NCI-H2196 (cell line): ENCODE results near the gene FZD2.

Experiments used
- DNase-seq: peaks from one replicate; lab custom pipeline; 2025; ENCODE audit not compliant: unreplicated experiment; lab: John Stamatoyannopoulos, UW

FZD2 gene

DNA sequence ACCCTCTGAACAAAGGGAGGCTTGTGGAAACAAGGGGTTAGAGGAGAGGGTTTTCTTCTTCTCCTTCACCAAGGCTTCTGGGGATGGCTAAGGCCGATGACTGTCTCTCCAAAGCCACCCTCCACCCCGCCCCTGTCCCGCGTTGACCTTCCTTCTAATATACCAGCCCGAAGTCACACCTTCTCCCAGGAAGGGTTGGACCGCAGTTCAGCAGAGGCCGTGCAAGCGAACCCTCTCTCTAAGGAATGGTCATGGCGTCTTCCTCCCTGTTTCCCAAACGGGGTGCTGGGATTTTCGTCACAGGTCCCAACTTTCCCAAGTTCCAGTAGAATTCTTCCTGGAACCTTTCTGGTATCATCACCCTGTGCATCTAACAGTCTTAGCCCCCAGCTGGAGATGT, 49.4 kb downstream of the FZD2 start:
- DNase-seq = no peak

DNA sequence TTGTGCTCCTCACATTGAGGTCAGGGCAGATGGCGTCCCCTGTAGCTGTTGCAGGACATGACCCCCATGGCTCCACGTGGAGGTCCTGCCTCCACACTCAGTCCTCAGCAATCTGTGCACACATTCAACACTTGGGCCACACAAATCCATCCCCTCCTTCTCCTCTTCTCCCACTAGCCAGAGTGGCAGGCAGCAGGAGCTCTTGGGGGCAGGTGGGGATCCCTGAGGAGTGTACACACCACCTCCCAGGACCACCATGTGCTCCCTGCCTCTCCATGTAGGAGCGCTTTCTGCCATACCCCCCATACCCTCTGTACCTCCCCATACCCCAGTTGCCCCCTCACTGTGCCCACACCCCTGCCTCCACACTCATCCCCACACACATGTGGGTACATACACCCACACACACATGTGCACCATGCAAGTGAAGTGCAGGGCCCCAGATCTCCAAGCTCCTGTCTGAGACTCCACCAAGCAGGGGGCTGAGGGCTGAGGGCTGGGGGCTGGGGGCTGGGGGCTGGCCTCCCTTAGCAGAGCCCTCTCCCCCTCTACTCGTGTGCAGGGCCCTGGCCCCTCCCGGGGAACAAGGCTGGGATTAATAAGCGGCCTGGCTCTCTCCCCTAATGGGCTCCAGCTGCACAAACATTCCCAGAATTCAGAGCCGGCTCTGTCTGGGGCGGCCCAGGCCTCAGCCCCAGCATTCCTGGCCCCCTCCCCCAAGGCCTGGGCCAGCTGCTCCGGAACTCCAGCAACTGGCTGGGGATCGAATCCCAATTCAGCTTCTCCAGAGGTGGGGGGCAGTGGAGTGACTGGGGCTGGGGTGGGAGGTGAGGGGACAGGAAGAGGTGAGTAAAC, 50.8 kb downstream of the FZD2 start:
- DNase-seq = peak; percentile 97

DNA sequence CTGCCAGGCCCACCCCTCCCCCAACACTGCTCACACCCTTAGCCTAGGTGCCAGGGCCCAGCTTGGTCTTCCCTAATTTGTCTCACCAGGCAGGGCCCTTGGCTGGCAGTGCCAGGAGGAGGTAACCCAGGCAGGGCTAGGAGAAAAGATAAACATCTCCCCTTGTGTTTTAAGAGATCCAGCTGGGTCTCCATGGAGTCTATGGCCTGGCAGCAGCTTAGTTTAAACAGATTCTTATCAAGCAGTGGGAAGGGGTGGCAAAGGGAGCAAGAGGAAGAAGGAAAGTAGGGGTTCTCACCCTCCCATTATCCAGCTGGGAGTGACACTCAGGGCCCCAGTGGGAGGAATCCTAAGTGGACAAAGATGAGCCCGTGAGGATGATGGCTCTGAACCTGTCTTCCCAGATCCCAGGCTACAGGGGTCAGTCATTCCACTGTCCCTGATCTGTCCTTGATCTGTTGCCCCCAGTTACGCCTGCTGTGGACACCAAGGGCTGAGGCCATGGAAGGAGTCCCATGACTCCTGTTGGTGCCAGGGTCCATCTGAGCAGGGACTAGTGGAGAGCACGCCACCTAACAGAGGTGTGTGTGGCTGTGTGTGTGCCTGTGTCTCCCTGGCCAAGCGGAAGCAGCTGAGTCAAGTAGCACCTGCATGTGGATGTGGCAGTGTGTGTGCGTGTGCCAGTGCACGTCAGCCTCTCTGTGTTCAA, 51.6 kb downstream of the FZD2 start:
- peak; percentile 97 for DNase-seq

DNA sequence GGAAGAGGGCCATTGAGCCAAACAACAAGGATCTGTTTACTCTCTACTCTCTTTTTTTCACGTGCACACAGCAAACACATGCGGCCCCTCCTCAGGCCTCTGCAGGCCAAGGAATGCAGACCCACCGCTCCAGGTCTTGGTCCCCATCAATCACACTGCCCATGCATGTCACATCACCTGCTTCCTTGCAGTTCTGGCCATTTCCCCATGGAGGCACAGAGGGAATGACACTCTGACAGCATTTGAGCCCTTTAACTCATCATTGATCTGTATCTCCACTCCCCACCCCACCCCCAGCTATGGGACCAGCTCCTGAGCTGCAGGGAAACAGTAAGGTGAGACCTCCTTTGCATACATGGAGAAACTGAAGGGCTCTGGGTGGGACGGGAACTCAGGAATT, 53.0 kb downstream of the FZD2 start:
- peak; percentile 74 for DNase-seq
